Jurkat, Clone E6-1 (cell line): ENCODE results near the gene PCDHGA5.
"Not testable (repeated sequence)": the region's sequence is repeated elsewhere in the genome, so short reads cannot be mapped to it uniquely, and the experiment has no call there.

Experiments
- DNase-seq: peaks from one replicate; pipeline ENCODE4 v3.0.0-alpha.2; 2011; ENCODE audit warnings: low read depth, low spot score
- H3K4me3 ChIP-seq: 2 replicates; pipeline ENCODE4 v1.5.1; 2011; ENCODE audit warnings: mild to moderate bottlenecking, low read length, control low read depth, moderate library complexity

PCDHGA5 gene

DNA sequence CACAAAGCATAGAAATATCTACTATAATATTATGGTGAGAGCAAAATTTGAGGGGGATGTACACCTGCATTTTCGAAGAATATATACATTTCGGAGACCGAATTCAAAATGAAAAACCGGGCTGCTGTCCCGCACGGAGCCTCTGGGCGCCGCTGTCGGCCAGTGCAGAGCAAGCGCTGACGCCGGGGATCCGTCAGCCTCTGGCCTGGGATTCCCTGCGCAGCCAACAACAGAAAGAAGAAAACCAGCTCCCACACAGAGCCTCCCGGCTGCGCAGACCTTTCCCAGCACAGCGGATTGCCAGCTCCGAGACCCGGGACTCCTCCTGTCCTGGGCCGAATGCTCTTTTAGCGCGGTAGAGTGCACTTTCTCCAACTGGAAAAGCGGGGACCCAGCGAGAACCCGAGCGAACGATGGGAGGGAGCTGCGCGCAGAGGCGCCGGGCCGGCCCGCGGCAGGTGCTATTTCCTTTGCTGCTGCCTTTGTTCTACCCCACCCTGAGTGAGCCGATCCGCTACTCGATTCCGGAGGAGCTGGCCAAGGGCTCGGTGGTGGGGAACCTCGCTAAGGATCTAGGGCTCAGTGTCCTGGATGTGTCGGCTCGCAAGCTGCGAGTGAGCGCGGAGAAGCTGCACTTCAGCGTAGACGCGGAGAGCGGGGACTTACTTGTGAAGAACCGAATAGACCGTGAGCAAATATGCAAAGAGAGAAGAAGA, 44.0 kb downstream of the PCDHGA5 start, which contains the start of gene PCDHGB6:
PCDHGB6 (plus strand) TSS at position 232 of the 716 bp plus-strand sequence; CDS start at position 414, 182 bp downstream.
- not testable (repeated sequence) for DNase-seq
- H3K4me3 ChIP-seq: peak within 1 kb of the TSS; percentile 48

DNA sequence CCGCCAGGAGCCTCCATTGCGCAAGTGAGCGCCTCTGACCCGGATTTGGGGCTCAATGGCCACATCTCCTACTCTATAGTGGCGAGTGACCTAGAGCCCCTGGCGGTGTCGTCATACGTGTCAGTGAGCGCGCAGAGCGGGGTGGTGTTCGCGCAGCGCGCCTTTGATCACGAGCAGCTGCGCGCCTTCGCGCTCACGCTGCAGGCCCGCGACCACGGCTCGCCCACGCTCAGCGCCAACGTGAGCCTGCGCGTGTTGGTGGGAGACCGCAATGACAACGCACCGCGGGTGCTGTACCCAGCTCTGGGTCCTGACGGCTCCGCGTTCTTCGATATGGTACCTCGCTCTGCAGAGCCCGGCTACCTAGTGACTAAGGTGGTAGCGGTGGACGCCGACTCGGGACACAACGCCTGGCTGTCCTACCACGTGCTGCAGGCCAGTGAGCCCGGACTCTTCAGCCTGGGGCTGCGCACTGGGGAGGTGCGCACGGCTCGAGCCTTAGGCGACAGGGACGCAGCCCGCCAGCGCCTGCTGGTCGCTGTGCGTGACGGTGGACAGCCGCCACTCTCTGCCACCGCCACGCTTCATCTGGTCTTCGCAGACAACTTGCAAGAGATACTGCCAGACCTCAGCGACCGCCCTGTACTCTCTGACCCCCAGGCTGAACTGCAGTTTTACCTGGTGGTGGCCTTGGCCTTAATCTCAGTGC, 45.8 kb downstream of the PCDHGA5 start:
- no peak for DNase-seq
- no peak overlapping the region for H3K4me3 ChIP-seq

DNA sequence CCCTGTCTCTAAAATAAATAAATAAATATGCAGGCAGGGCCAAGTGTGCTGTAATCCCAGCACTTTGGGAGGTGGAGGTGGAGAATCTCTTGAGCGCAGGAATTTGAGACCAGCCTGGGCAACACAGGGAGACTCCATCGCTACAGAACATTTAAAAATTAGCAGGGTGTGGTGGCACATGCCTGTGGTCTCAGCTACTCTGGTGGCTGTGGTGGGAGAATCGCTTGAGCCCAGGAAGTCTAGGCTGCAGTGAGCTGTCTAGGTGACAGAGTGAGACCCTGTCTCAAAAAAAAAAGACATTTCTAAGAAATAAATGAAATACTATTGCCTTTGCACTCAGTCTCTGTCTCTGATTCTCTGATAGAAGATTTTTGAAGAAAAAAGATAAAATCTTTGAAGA, 47.6 kb downstream of the PCDHGA5 start:
- no peak overlapping the region for H3K4me3 ChIP-seq
- no peak for DNase-seq

DNA sequence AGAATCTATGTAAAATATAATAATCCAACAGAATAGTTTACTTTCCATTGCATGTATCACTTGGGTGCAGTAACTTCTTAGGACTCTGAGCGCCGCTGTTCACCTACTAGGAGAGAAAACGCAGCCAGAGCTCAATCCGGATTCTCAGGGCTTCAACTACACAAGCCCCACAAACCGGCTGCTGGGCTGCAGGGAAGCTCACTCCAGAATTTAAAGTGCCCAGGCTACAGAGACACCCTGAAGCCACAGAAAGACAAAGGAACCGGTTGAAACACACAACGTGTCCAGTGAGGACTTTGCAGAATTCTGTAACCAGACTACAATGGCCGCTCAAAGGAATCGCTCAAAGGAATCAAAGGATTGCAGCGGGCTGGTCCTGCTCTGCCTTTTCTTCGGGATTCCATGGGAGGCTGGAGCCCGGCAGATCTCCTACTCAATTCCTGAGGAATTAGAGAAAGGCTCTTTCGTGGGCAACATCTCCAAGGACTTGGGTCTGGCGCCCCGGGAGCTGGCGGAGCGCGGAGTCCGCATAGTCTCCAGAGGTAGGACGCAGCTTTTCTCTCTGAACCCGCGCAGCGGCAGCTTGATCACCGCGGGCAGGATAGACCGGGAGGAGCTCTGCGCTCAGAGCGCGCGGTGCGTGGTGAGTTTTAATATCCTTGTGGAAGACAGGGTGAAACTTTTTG, 49.0 kb downstream of the PCDHGA5 start, which contains the start of gene PCDHGA10:
PCDHGA10 (plus strand) TSS at position 134 of the 686 bp plus-strand sequence; CDS start at position 323, 189 bp downstream.
- peak; percentile 70 for DNase-seq

DNA sequence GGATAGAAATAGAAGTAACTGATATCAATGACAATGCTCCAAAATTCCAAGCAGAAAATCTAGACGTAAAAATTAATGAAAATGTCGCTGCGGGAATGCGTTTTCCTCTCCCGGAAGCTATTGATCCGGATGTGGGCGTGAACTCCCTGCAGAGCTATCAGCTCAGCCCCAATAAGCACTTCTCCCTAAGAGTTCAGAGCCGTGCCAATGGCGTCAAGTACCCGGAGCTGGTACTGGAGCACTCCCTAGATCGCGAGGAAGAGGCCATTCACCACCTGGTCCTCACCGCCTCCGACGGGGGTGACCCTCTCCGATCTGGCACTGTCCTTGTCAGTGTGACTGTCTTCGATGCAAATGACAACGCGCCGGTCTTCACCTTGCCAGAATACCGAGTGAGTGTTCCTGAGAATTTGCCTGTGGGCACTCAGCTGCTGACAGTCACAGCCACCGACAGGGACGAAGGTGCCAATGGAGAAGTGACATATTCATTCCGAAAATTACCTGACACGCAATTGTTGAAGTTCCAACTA, 49.6 kb downstream of the PCDHGA5 start:
- peak overlapping the region; percentile 66 for H3K4me3 ChIP-seq
- DNase-seq: no peak

More for the DNA sequence above, 49.0 kb downstream of the PCDHGA5 start, which contains the start of gene PCDHGA10:
- peak within 1 kb of the TSS; percentile 66 for H3K4me3 ChIP-seq

DNA sequence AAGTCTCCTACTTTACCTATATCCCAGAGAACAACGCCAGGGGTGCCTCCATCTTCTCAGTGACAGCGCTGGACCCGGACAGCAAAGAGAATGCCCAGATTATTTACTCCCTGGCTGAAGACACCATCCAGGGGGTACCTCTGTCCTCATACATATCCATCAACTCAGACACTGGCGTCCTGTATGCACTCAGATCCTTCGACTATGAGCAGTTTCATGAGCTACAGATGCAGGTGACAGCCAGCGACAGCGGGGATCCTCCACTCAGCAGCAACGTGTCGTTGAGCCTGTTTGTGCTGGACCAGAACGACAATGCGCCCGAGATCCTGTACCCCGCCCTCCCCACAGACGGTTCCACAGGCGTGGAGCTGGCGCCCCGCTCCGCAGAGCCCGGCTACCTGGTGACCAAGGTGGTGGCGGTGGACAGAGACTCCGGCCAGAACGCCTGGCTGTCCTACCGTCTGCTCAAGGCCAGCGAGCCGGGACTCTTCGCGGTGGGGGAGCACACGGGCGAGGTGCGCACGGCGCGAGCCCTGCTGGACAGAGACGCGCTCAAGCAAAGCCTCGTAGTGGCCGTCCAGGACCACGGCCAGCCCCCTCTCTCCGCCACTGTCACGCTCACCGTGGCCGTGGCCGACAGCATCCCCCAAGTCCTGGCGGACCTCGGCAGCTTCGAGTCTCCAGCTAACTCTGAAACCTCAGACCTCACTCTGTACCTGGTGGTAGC, 50.7 kb downstream of the PCDHGA5 start:
- not testable (repeated sequence) for DNase-seq, H3K4me3 ChIP-seq

DNA sequence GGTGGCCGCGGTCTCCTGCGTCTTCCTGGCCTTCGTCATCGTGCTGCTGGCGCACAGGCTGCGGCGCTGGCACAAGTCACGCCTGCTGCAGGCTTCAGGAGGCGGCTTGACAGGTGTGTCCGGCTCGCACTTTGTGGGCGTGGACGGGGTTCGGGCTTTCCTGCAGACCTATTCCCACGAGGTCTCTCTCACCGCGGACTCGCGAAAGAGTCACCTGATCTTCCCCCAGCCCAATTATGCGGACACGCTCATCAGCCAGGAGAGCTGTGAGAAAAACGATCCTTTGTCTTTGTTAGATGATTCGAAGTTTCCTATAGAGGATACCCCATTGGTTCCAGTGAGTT, 51.3 kb downstream of the PCDHGA5 start:
- H3K4me3 ChIP-seq, DNase-seq: not testable (repeated sequence)
